ENCODE measurements around the gene CNBD2.
"Not testable (repeated sequence)": the region's sequence is repeated elsewhere in the genome, so short reads cannot be mapped to it uniquely, and the experiment has no call there.

Gene CNBD2

DNA sequence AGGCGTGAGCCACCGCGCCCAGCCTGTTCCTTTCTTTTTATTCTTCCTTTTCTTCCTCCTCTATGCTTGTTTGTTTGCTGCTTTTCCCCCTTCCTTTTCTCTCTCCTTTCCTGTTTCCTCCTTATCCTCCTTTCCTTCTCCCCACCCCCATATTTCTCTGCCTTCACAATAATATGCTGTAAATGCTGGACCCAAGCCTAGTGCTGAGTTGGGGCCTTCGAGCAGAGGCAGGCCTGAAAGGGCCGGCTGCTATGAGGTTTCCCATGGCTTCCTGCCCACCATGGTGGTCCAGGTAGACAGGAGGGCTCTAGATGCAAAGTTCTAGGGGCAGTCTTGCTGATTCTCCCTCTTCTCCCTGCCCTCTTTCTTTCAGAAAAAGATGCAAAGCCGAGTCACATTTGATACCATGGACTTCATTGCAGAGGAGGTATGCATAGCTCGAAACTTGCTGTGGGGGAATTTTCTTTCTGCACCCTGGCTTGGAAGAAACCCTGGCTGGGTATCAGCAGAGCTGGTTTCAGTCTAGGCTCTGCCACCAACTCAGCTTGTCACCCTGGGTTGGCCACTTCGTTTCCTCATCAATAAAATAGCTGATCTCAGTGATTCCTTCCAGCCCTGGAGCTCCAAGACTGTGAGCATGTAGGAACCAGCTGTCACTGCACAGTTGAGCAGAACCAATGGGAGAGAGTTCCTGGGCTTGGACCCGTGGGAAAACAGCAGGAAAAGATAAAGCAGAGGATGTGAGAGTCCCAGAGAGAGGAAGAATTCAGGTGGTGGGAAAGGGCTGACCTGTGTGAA, 7.4 kb downstream of the CNBD2 start:
- no peak for DNase-seq

DNA sequence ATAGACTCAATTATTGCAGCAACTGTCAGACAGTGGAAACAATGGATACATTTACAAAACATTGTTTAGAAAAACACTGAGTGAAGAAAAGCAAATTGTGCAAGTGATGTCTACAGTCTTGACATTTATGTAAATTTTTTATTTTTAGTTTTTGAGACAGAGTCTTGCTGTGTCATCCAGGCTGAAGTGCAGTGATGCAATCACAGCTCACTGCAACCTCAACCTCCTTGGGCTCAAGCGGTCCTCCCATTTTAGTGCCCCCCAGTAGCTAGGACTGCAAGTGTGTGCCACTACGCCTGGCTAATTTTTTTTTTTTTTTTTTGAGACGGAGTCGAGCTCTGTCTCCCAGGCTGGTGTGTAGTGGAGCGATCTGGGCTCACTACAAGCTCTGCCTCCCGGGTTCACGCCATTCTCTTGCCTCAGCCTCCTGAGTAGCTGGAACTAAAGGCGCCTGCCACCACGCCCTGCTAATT, 9.7 kb downstream of the CNBD2 start:
- no peak for DNase-seq

DNA sequence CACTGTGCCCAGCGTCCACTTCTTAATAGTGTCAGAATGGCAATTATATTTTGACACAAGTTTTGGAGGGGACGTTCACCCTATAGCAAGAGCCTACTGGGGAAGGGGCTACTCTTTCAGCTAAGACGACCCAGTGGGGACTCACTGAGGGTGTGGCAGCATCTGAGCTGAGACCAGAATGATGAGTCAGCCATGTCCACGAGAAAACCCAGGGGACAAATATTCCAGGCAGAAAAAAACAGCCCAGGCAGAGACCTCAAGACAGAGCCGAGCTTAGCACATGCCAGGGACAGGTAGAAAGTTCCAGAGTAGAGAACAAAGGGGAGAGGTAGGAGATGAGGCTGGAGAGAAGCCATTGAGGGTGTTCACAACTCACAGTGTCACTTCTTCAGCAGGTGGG, 11.2 kb downstream of the CNBD2 start:
- no peak for DNase-seq

DNA sequence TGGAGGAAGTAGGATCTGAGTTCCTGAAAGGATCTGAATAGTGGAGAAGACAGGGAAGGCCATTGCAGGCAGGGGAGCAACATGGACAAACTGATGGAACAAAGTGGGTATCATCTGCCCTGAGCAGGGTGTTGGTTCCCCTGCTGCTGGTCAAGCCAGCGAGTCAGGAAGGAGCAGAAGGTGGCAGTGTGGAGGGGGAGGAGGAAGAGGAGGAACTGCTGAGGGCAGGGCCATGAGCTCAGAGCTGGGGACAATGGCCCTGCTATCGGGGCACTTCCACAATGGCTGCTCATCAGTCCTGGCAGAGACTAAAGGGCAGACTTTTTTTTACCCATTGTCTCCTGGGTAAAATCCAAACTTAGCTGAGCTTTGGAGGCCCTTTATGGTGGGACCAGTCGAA, 13.6 kb downstream of the CNBD2 start:
- no peak for DNase-seq

DNA sequence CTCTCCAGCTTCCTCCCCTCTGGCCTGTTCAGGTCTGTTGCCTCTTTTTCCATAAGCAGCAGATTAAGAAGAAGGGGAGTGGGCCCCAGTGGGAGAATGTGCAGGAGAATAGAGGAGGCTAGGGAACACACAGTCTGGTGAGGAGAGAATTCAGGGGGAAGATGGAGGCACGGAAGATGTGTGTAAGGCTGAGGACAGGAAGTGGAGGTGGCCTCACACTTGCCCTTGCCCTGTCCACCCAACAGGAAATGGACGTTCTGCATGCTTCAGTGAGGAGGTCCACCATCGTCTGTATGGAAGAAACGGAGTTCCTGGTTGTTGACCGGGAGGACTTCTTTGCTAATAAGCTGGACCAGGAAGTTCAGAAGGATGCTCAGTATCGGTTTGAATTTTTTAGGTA, 16.0 kb downstream of the CNBD2 start:
- no peak for DNase-seq

DNA sequence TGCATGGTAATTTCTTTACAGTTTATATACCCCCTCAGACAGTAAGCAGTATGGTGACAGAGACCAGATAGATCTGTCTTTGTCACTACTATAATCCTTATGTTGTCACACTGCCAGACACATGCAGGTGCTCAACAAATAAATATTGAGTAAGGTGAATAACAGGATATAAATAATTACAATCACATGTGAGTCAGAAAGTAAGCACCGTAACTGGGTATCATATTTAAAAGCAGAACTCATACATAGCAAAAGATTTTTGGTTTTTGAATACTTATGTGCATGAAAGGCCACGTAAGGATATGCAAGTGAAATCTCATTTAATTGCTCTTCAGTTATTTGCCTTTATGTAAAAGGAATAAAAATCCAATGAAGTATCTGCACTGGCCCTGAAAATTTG, 17.4 kb downstream of the CNBD2 start:
- no peak for DNase-seq

DNA sequence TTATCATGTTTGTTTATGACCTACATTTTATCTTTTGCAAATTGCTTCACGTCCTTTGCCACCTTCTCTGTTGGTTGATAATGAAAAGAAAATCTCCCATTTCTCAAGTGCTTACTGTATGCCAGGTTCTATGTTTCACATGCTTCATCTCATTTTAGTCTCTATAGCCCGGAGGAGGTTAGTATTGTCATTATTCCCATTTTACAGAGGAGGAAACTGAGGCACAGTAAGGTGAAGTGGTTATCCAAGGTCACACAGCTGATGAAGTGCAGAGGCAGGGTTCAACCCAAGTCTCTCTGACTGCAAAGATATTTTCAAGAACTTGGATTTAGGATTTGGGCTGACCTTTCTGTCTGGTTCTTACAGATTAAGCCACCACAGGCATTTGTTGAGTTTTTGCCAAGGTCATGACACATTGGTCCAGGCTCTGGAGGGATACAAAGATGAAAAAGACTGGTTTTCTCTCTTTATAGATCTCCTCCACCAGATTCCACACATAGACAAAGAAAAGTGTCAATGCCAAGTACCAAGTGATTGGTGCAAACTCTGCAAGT, 20.6 kb downstream of the CNBD2 start:
- no peak for DNase-seq

DNA sequence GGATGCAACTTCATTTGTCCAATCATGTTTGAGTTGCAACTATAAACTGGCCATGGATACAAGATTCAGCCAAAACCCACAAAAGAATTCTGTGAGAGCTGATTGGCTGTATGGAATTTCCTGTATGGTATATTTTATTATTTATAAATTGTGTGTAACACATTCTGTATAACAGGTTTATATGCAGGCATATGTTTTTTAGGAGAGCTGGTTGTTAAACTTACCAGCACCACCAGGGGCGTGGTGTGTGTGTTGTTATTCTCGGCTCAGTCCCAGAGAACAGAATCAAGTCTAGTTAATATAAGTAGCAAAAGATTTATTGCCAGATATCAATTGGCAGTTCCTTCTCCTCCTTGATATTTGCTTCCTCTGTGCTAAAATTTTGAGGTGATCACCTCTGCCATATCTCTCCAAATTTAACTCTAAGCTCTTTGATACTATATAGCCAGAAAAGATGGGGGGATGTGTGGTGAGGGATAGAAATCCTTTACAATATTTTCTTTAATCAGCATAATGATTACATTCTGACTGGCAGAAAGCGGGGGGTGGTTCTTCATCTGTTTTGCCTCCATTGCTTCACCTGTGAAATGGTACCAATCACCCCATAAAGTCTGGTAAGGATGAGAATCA, 22.9 kb downstream of the CNBD2 start:
- DNase-seq, result peak; percentile 27

DNA sequence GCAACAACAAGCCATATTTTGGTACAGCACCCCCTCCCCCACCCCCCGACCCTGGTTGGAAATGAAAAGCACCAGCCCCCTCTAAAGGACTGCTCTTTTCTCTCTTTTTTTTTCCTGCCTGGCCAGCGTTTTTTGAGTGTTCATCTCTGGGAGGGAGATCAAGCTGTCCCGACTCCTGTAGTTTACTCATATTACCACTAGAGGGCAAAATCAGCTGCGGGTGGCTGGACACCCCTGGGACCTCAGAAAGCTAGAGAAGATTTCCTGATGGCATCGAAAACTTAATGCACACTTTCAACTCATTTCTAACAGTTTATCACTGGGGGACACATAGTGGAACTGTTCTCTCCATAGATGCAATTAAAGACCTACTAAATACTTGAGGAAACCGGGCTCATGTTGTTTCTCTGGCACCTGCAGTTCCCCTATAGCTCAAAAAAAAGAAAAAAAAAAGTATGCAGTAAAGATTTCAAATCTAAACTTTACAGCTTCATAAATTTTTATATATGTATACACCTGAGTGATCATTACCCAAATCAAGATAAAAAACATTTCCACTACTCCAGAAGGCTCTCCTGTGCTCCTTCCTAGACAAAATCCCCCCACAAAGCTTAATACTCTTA, 24.4 kb downstream of the CNBD2 start:
- peak; percentile 13 for DNase-seq

DNA sequence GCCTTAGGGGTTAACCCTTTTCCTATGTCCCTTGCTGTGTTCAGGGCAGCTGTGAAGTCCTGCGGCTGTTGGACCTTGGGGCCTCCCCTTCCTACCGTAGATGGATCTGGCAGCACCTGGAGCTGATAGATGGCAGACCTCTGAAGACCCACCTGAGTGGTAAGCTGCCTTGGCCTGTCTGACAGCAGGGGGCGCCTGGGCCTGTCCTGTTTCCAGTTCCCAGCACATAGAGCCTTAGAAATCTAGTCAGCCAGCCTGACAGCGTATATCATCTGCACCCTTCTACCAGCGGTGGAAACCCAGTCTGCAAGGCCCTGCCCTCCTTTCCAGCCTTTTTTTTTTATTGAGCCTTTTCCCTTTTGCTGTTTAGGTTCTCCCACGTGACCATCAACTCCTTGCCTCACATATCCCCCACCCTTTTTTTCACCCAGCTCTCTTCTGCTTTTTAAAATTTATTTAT, 26.6 kb downstream of the CNBD2 start:
- peak; percentile 27 for DNase-seq

DNA sequence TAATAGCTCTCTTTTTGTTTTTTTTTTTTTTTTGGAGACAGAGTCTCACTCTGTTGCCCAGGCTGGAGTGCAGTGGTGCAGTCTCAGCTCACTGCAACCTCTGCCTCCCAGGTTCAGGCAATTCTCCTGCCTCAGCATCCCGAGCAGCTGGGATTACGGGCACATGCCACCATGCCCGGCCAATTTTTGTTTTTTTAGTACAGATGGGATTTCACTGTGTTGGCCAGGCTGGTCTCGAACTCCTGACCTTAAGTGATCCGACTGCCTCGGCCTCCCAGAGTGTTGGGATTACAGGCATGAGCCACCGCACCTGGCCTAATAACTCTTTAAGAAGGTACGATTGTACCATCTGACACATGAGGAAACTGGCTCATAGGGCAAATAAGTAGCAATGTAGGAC, 28.1 kb downstream of the CNBD2 start:
- not testable (repeated sequence) for DNase-seq

DNA sequence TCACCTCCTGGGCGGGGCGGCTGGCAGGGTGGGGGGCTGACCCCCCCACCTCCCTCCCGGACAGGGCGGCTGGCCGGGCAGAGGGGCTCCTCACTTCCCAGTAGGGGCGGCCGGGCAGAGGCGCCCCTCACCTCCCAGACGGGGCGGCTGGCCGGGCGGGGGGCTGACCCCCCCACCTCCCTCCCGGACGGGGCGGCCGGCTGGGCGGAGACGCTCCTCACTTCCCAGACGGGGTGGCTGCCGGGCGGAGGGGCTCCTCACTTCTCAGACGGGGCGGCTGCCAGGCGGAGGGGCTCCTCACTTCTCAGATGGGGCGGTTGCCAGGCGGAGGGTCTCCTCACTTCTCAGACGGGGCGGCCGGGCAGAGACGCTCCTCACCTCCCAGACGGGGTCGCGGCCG, 32.9 kb downstream of the CNBD2 start:
- not testable (repeated sequence) for DNase-seq

DNA sequence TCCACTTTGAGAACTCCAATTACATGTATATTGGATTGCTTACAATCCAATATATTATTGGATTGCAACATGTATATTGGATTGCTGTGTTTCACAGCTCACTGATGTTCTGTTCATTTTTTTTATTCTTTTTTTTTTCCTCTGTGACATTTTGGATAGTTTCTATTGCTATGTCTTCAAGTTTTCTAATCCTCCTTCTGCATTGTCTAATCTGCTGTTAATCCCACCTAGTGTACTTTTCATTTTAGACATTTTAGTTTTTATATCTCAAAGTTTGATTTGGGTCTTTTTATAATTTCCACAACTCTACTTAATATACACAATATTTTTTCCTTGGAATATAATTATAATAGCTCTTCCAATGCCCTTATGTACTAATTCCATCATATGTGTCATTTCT, 34.5 kb downstream of the CNBD2 start:
- DNase-seq, result no peak

DNA sequence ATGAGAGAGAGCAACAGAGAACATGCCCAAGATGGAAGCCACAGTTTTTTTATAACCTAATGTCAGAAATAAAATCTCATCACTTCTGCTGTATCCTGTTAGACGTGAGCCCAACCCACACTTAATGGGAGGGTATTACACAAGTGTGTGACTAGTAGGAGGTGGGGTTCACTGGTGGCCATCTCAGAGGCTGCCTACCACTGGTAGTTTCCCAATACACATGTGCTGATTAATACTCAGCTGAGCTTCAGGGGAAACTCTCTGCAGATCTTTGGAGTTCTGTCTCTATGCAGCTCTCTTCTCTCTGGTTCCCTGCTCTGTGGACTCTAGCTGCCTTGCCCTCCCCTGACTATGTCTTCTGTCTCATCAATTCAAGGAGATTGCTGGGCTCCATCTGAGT, 35.7 kb downstream of the CNBD2 start:
- DNase-seq, result no peak

DNA sequence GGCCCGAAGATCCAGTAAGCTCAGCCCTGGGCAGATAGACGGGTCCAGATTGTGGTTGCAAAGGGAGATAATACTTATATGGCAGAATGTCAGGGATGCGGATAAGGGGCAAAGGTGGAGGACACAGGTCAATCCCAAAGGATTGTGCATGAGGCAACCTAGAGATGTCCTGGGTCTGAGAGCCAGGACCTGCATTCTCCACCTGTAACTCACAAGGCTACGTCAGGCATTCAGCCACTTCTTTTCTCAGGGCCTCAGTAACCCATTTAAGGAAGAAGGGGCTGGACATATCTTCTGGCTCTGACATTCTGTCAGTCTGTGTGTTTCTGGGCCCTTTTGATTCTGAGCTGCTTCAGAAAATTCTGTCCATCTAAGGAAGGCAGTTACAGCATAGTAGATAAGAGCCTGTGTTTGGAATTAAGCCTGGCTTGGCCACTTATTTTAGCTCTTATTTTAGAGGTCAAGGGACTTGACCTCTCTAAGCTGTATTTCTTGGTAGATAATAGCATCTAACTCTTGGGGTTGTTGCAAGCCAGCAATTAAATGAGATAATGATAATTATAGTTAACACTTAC, 40.2 kb downstream of the CNBD2 start:
- DNase-seq, result no peak

DNA sequence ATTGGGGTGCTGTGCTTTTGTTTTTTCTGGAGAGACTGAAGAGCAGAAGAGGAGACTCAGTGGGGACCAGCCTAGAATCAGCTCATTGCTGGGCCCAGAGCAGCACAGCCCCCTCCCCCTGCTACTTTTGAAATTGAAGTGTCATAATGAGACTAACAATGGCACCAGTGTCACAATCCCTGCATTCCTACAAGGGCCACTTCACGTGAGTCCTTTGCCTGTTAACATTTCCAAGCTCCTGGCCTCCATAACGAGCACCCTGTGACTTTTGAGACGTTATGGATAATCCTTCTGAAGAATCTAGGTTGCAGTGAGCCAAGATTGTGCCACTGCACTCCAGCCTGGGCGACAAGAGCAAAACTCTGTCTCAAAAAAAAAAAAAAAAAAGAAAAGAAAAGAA, 41.7 kb downstream of the CNBD2 start:
- DNase-seq, result no peak

DNA sequence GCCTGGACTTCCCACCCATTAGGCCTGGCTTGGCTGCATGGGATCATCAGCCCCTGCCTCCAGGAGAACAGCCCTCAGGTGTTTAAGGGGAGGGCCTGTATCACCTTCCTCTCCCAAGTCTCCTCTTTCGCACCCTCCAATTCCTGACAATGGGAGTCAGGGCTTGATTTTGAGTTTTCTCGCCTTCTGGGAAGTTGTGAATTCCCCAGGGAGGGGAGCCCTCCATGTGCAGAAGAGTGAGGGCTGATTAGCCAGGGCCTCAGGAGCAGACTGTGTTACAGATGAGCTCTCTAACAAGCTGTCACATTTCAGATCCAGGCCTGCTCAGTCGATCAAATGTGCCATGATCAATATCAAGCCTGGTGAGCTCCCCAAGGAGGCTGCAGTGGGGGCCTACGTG, 42.4 kb downstream of the CNBD2 start:
- DNase-seq, result no peak

DNA sequence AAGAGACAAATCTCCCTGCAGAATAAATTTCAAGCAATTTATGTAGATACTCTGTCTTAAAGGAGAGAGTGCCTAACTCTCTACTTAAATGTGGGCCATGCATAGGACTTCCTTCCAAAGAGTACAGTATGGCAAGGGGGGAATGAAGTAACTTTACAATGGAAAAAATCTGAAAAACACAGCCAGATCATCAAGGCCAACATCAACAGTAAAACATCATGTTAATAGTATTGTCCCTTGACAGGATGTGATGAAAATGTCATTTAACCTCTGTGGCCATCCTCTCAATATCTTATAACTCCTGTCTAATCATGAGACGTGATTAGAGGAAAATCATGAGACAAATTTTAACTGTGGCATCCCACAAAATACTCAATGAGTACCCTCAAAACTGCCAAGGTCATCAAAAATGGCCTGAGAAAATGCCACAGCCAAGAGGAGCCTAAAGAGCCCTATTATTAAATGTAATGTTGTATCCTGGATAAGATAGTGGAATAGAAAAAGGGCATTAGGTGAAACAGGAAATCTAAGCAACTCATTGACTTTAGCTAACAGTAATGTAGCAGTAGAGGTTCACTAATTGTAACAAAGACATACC, 47.5 kb downstream of the CNBD2 start:
- DNase-seq, result no peak

DNA sequence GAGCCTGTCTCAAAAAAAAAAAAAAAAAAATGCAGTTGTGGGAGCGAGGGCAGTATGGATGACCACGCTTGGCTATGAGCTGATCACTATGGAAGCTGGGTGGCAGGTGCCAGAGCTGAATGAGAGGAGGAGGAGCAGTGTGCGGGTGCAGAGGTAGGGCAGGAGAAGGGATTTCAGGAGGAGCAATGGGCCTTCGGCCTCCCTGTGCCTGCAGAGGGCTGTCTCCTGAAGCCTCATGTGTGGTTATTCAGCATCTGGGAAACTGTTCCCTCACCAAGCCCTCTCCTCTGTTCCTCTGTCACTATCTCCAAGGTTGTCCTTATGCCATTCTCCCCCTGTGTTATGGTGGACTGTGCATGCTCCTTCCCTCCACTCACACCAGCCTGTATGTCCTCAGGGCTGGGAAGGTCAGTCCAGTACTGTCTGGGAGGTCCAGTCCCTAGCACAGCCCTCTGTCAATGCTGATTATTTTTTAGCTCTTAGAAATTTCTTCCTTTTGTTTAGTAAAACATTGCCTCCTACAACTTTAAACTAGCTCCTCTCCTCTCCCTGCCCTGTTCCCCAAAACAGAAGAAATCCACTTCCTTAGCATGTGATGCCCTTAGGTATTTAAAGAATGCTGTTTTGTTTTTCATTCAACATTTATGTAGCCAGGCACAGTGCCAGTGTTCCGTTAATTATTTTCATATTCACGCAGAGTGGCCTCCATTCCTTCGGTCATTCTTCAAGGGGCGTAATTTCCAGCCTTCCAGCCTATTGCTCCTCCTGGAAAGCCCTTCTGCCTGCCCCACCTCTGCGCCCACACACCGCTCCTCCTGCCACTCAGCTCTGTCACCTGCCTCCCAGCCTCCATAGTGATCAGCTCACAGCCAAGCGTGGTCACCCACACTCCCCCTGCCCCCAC, 48.9 kb downstream of the CNBD2 start:
- DNase-seq, result no peak

DNA sequence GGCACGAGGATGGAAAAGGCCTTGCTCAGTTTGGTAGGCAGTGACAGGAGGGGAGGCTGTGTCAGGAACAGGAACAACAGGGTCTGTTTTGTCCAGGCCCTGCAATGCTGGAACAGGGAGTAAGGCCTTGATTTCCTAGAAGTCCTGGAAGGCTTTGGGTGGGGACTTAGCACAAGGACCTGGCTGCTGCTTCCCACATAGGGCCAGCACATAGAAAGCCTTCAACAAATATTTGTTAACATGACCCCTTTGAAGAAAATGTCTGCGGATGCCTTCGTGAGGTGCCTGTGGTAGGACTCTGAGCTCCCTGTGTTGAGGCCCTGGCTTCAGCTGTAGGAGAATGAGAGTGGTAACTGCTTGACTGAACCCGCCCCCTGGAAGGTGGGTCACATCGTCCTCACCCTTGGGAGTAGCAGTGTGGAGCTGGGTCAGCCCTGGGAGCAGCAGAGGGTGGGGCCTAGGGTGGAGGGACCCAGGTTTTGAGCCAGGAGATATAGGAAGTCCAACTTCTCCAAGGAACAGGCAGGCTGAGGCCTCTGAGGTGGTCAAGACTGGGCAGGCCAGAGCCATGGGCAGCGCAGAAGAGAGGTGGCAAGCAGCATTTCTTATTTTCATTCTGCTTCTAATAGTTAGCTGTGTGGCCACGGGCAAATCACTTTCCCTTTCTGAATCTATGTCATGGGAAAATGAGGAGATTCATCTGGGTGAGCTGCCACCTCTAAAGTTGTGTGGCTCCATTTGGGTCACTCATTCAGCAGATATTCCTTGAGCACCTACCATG, 50.0 kb downstream of the CNBD2 start:
- no peak for DNase-seq

DNA sequence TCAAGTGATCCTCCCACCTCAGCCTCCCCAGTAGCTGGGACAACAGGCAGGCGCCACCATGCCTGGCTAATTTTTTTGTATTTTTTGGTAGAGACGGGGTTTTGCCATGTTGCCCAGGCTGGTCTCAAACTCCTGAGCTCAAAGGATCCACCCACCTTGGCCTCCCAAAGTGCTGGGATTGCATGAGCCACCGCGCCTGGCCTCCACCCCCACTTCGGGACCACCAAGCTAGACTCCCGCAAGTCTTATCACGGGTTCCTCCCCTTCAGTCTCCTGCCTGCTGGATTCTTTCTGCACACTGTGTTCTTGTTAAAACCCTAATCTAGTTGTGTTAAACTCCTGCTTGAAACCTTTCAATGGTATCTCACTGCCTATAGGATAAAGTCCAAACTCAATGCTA, 57.7 kb downstream of the CNBD2 start:
- not testable (repeated sequence) for DNase-seq
